ENCODE results near the gene DNPEP.

GRCh38 chr2:219388121-219388906 lies 602 bp upstream of the DNPEP start:
- TF ChIP-seq CTCF (IDR thresholded peaks at IDR 0.05) (peak; percentile 40 to 93 (median 64)), POLR2A (IDR thresholded peaks at IDR 0.05) (peak in 1 of 2 donors; percentile 34)

Data from thyroid gland (tissue), 4 donors.